Stomach (tissue), 9 donors: ENCODE data around the gene SLC5A10. TPM values are rescaled to one million over a fixed set of nuclear protein-coding genes. Genes with fewer than 3 reads are reported as not detected.
A peak's percentile ranks its signal among the peaks of the same experiment; 100 is the strongest.

Experiments used
- DNase-seq, 2 donors: peaks; one replicate each; pipeline versions ENCODE4 v3.0.0 to v3.0.0-alpha.2; 2013 to 2019
- H3K27ac ChIP-seq, 5 donors: fragments of 200-600 bp in 4 of 5; sonication (generic) in 4 of 5; one replicate each; pipeline ENCODE4 v1.5.1; 2013 to 2019; ENCODE audit warnings: mild to moderate bottlenecking in 1 of 5, moderate library complexity in 1 of 5
- H3K27me3 ChIP-seq, 3 donors: fragments of 200-600 bp; sonication (generic); one replicate each; pipeline ENCODE4 v1.5.1; 2017 to 2019; ENCODE audit warnings: mixed run types in 1 of 3
- H3K36me3 ChIP-seq, 4 donors: fragments of 200-600 bp; sonication (generic); 1 replicate in 3 of 4; 2 replicates in 1 of 4; pipeline ENCODE4 v1.5.1; 2016 to 2019
- H3K4me1 ChIP-seq, 4 donors: fragments of 200-600 bp; sonication (generic); one replicate each; pipeline ENCODE4 v1.5.1; 2016 to 2019
- H3K4me3 ChIP-seq, 4 donors: fragments of 200-600 bp; sonication (generic) in 3 of 4; one replicate each; pipeline ENCODE4 v1.5.1; 2016 to 2019; ENCODE audit warnings: mild to moderate bottlenecking in 1 of 4
- H3K9me3 ChIP-seq, 4 donors: fragments of 200-600 bp; sonication (generic); one replicate each; pipeline ENCODE4 v1.5.1; 2016 to 2019
- CTCF ChIP-seq, 7 experiments: fragments of 450-650 bp in 4 of 7; fragments of 200-600 bp in 3 of 7; sonication (generic) in 3 of 7; IDR thresholded peaks; one replicate each; pipeline ENCODE4 v1.5.1; 2016 to 2019; ENCODE audit warnings: antibody characterized with exemption in 7 of 7, control low read depth in 2 of 7, mild to moderate bottlenecking in 1 of 7
- EP300 ChIP-seq: sonication (generic); formaldehyde crosslinking; IDR thresholded peaks from one replicate; pipeline ENCODE4 v1.6.1; 2017; ENCODE audit warnings: antibody characterized with exemption
- POLR2A ChIP-seq, 4 donors: fragments of 450-650 bp; IDR thresholded peaks; one replicate each; pipeline ENCODE4 v1.6.1; 2016; ENCODE audit warnings: antibody characterized with exemption in 4 of 4, control low read depth in 2 of 4, mild to moderate bottlenecking in 1 of 4, moderate library complexity in 1 of 4
- POLR2AphosphoS5 ChIP-seq, 3 donors: sonication (generic); formaldehyde crosslinking; IDR thresholded peaks; one replicate each; pipeline ENCODE4 v1.6.1; 2016; ENCODE audit warnings: antibody characterized with exemption in 3 of 3
- WGBS, 5 donors: extraction: QIAGEN DNeasy Blood & Tissue Kit in 3 of 5; methylation state at CpG; one replicate each; pipeline versions ENCODE4 v1.1.5 to v1.1.7; 2013 to 2018; 5-methylcytosine and 5-hydroxymethylcytosine counted together
- intact Hi-C: fragments of 100-400 bp; cut with DNase I; formaldehyde crosslinking; loops from one replicate; pipeline ENCODE4 v1.15.1; 2023; ENCODE audit warnings: low total_unique reads
- polyA plus RNA-seq, 3 donors: library from polyadenylated mRNA; stranded (reverse); fragments of 200-250 nt; gene quantifications; one replicate each; pipeline ENCODE4 v1.2.3, GENCODE V29; 2013
- total RNA-seq, 5 donors: library from RNA; depleted of rRNA; stranded (reverse); fragments of >200 nt; gene quantifications; one replicate each; pipeline versions ENCODE4 v1.1.0 to v1.2.3, GENCODE V29; 2014 to 2016
- donor health status: healthy with polysubstance abuse.
- donor health status: Bipolar disorder and iron deficiency.
- donor health status: healthy.

The SLC5A10 gene
- total and polyA plus RNA-seq, 8 donors, result 0.06 to 0.46 (median 0.13) TPM; not detected in 5

- intact Hi-C loops, result no loop called here
- Histone ChIP-seq H3K4me1 (no peaks in the 10 kb centered on the region), H3K9me3 (no peaks in the 10 kb centered on the region), H3K27me3 (no peaks in the 10 kb centered on the region), H3K4me3 (no peak overlapping the region), H3K27ac (no peak overlapping the region), H3K36me3 (peaks cover 13 to 93% (median 83%) of the 10 kb centered on the region in 4 donors)
- no peak for TF ChIP-seq POLR2A (IDR thresholded peaks at IDR 0.05)
- no peak for TF ChIP-seq EP300
- no peak for TF ChIP-seq POLR2AphosphoS5 (IDR thresholded peaks at IDR 0.05)
- TF ChIP-seq CTCF (IDR thresholded peaks at IDR 0.05), result no peak
- WGBS, 5 donors, result 92 to 98% (median 94%) methylated on average over 6 of the region's 6 CpGs
- no peak for DNase-seq
These were observed 41.1 kb upstream of the SLC5A10 start for GRCh38 chr17:18910881-18911280.

DNA sequence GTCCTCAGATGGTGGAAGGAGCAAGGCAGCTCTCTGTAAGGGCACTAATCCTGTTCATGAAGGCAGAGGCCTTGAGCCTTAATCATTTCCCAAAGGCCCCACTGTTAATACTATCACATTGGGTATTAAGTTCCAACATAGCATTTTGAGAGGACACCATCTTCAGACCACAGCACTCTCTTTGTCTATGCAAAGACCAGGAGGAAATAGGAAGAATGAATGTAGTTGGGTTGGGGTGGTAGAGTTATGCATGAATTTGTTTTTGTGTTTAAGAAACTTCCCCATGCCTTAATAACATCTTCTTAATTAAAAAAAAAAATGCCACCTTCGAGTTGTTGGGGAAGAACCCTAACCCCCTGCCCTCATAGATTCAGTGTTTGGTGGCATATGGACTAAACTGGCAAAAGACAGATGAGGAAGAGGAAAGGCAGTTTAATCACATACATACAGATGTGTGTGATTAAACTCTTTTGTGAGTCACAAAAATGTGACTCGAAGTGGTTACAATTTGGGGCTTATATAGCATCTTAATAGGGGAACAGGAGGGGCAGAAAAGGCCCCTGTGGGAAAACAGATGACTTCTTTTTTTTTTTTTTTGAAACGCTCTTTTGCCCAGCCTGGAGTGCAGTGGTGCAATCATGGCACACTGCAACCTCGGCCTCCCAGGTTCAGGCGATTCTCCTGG is 35.0 kb upstream of the SLC5A10 start:
- Histone ChIP-seq H3K4me1 (peaks cover under 1 to 28% (median 23%) of the 10 kb centered on the region in 4 donors), H3K27ac (peak overlapping the region in 1 of 5 donors; percentile 2), H3K4me3 (no peak overlapping the region), H3K36me3 (peaks cover 10 to 66% (median 61%) of the 10 kb centered on the region in 4 donors), H3K27me3 (no peaks in the 10 kb centered on the region), H3K9me3 (no peaks in the 10 kb centered on the region)
- intact Hi-C loops, result no loop called here
- TF ChIP-seq POLR2A (IDR thresholded peaks at IDR 0.05) (no peak), POLR2AphosphoS5 (IDR thresholded peaks at IDR 0.05) (no peak), EP300 (no peak), CTCF (IDR thresholded peaks at IDR 0.05) (no peak)
- no peak for DNase-seq
- WGBS, 5 donors, result 74 to 79% (median 76%) methylated on average over 4 to 5 of the region's 5 CpGs

- no peak overlapping the region for H3K4me3 ChIP-seq
- TF ChIP-seq CTCF (IDR thresholded peaks at IDR 0.05) (no peak), POLR2AphosphoS5 (IDR thresholded peaks at IDR 0.05) (no peak), POLR2A (IDR thresholded peaks at IDR 0.05) (no peak)
- intact Hi-C loops, result no loop called here
- H3K27ac ChIP-seq, result no peak overlapping the region
- no peaks in the 10 kb centered on the region for H3K27me3 ChIP-seq
- no peak for DNase-seq
- H3K36me3 ChIP-seq, result peaks cover 10 to 59% (median 55%) of the 10 kb centered on the region in 4 donors
- no peaks in the 10 kb centered on the region for H3K9me3 ChIP-seq
- WGBS, 5 donors, result 87 to 97% (median 95%) methylated on average over 9 to 11 of the region's 11 CpGs
- peaks cover 4 to 33% (median 25%) of the 10 kb centered on the region in 4 donors for H3K4me1 ChIP-seq
These were observed 34.4 kb upstream of the SLC5A10 start for GRCh38 chr17:18917506-18918032.

DNA sequence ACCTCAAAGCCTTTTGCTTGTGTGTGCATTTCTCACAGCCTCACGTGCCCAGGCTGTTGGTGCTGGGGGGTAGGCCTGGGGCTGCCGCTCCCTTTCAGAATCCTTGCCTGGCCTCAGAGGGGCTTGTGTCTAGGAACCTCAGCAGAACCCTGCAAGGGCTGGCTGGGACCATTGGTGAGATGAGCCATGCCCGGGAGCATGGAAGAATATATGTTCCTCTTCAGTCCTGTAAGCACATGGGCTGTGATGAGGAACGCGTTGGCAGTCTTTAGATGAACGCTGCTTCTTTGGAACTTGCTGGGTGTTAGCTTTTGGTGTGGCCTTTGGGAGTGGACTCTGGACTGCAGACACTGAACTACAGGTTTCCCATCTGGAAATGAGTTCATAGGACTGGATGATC is 32.0 kb upstream of the SLC5A10 start:
- peak; percentile 36 to 43 for DNase-seq
- no peaks in the 10 kb centered on the region for H3K9me3 ChIP-seq
- intact Hi-C loops, result no loop called here
- no peaks in the 10 kb centered on the region for H3K27me3 ChIP-seq
- TF ChIP-seq POLR2AphosphoS5 (IDR thresholded peaks at IDR 0.05) (peak in 1 of 3 donors; percentile 27), CTCF (IDR thresholded peaks at IDR 0.05) (no peak)
- H3K4me1 ChIP-seq, result peaks cover 7 to 47% (median 28%) of the 10 kb centered on the region in 4 donors
- no peak overlapping the region for H3K4me3 ChIP-seq
- H3K27ac ChIP-seq, result peak overlapping the region; percentile 25 to 67 (median 58)
- WGBS, 5 donors, result 40 to 75% (median 61%) methylated on average over 6 of the region's 6 CpGs
- H3K36me3 ChIP-seq, result peaks cover 10 to 48% (median 39%) of the 10 kb centered on the region in 4 donors
